Thymus (tissue), 11 donors: ENCODE results near the gene C1orf52. TPM values are rescaled to one million over a fixed set of nuclear protein-coding genes. Genes with fewer than 3 reads are reported as not detected.
A peak's percentile ranks its signal among the peaks of the same experiment; 100 is the strongest.

ENCODE experiments used
- DNase-seq, 9 donors: peaks; one replicate each; pipeline ENCODE4 v3.0.0-alpha.2; 2013; ENCODE audit warnings: low spot score in 9 of 9, low read depth in 6 of 9, missing footprints in 1 of 9
- H3K27ac ChIP-seq, 2 donors: one replicate each; pipeline ENCODE4 v1.5.1; 2013; ENCODE audit warnings: control low read depth in 1 of 2, low read depth in 1 of 2, low read length in 1 of 2, mild to moderate bottlenecking in 1 of 2, moderate library complexity in 1 of 2
- H3K27me3 ChIP-seq, 2 donors: one replicate each; pipeline ENCODE4 v1.5.1; 2013; ENCODE audit warnings: low read length in 1 of 2; ENCODE audit not compliant: control insufficient read depth in 2 of 2, insufficient read depth in 1 of 2
- H3K36me3 ChIP-seq, 2 donors: one replicate each; pipeline ENCODE4 v1.5.1; 2013; ENCODE audit warnings: low read length in 1 of 2, mild to moderate bottlenecking in 1 of 2, moderate library complexity in 1 of 2; ENCODE audit not compliant: control insufficient read depth in 2 of 2, insufficient read depth in 2 of 2
- H3K4me1 ChIP-seq, 2 donors: one replicate each; pipeline ENCODE4 v1.5.1; 2013; ENCODE audit warnings: low read length in 2 of 2; ENCODE audit not compliant: control insufficient read depth in 2 of 2, insufficient read depth in 2 of 2
- H3K4me3 ChIP-seq, 2 donors: one replicate each; pipeline ENCODE4 v1.5.1; 2013; ENCODE audit warnings: low read length in 2 of 2, control low read depth in 1 of 2, mild to moderate bottlenecking in 1 of 2
- H3K9me3 ChIP-seq, 2 donors: one replicate each; pipeline ENCODE4 v1.5.1; 2013; ENCODE audit warnings: low read length in 1 of 2, mild to moderate bottlenecking in 1 of 2; ENCODE audit not compliant: control insufficient read depth in 2 of 2, insufficient read depth in 1 of 2
- WGBS: extraction: QIAGEN DNeasy Blood & Tissue Kit; methylation state at CpG from one replicate; pipeline ENCODE4 v1.1.7; 2013; 5-methylcytosine and 5-hydroxymethylcytosine counted together
- polyA plus RNA-seq: library from polyadenylated mRNA; stranded (reverse); fragments of 200-250 nt; gene quantifications from one replicate; pipeline ENCODE4 v1.2.3, GENCODE V29; 2013
- total RNA-seq: library from RNA; stranded (reverse); fragments of 120-200 nt; gene quantifications from one replicate; pipeline ENCODE4 v1.2.4, GENCODE V29; 2013
- donor health status: healthy.

C1orf52 gene
- total and polyA plus RNA-seq, 2 donors: 22.5 to 54.8 TPM

DNA sequence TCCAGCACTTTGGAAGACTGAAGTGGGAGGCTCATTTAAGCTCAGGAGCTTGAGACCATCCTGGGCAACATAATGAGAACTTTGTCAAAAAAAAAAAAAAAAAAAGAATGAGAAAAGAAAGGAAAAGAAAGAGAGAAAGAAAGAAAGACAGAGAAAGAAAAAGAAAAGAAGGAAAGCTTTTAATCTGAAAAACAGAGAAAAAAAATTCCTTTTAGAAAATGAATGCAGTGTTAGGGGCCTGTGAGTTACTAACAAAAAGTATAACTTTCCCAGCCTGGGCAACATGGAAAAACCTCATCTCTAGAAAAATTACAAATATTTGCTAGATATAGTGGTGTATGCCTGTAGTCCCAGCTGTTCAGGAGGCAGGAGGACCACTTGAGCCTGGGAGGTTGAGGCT, 42.8 kb downstream of the C1orf52 start:
- no peak for DNase-seq
- Histone ChIP-seq H3K27ac (no peak overlapping the region), H3K27me3 (no peaks in the 10 kb centered on the region), H3K9me3 (no peaks in the 10 kb centered on the region), H3K4me1 (no peaks in the 10 kb centered on the region), H3K36me3 (no peaks in the 10 kb centered on the region), H3K4me3 (no peak overlapping the region)

DNA sequence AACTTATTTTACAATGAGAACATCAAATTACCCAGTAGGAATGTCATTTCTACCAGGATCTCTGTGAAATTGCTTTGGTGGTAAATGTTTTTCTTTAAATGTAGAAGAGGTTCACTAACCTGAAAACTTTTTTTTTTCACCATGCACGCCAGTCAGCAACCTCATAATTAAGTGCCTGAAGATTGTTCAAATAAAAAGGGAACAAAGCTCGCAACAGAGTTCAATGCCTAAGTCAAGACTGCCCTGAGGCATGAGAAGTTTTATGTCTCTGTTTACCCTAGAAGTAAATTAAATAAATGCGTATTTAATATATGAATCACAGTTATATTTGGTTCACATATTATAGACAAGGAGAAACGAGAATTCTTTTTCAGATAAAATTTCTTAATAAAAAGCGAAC, 44.8 kb downstream of the C1orf52 start:
- Histone ChIP-seq H3K4me1 (no peaks in the 10 kb centered on the region), H3K27me3 (no peaks in the 10 kb centered on the region), H3K4me3 (no peak overlapping the region), H3K27ac (no peak overlapping the region), H3K9me3 (no peaks in the 10 kb centered on the region), H3K36me3 (no peaks in the 10 kb centered on the region)
- WGBS: 94% methylated on average over 5 of the region's 5 CpGs
- DNase-seq: no peak

DNA sequence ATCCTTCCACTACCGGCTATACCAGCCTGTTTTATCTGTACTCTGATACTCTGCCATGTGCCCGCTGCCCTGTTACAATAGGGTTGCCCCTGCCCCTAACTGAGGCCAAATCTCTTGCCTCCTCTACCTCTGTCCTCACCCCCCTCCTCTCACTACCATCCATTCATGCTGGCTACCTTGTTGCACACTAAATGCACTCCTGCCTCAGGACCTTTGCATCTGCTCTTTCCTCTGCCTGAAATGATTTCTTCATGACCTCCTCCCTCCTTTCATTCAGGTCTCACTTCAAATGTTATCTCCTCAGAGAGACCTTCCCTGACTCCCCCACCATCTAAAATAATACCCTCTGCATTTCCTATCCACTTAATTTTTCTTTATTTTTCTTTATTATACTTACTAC, 51.0 kb downstream of the C1orf52 start:
- Histone ChIP-seq H3K27ac (no peak overlapping the region), H3K4me1 (no peaks in the 10 kb centered on the region), H3K36me3 (no peaks in the 10 kb centered on the region), H3K4me3 (no peak overlapping the region), H3K9me3 (no peaks in the 10 kb centered on the region), H3K27me3 (peaks cover 0 to 17% of the 10 kb centered on the region in 2 donors)
- no peak for DNase-seq
- 96% methylated on average over 2 of the region's 2 CpGs for WGBS

DNA sequence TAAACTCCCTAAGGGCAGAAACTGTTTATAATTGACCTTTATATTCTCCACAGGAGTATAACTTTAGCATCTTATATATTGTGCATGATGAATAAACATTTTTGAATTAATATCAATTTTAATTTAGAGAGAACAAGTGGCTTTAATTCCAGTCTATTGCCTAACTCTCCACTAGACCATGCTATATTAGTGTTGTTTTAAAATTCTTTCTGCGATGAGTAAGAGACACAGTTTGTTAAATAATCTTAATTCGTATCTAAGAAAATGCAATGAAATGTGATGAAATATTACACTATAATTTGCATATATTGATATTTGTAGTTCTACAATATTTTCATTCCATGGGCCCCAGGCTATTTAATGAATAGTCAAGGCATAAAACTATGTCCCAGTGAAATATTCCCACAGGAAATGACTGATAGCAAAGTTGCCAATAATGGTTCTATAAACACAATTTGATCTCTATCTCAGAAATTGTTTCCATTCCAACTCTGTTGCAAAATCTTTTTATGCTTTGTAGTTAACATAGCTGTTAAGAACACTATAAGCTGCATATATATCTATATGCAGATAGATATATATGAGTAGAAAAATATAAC, 55.8 kb downstream of the C1orf52 start:
- H3K27me3 ChIP-seq: peaks cover 17 to 65% of the 10 kb centered on the region in 2 donors
- no peaks in the 10 kb centered on the region for H3K9me3 ChIP-seq
- no peak overlapping the region for H3K27ac ChIP-seq
- DNase-seq: no peak
- H3K4me1 ChIP-seq: peaks cover 0 to 10% of the 10 kb centered on the region in 2 donors
- no peak overlapping the region for H3K4me3 ChIP-seq
- H3K36me3 ChIP-seq: no peaks in the 10 kb centered on the region
- WGBS: 93% methylated on average over 2 of the region's 2 CpGs

DNA sequence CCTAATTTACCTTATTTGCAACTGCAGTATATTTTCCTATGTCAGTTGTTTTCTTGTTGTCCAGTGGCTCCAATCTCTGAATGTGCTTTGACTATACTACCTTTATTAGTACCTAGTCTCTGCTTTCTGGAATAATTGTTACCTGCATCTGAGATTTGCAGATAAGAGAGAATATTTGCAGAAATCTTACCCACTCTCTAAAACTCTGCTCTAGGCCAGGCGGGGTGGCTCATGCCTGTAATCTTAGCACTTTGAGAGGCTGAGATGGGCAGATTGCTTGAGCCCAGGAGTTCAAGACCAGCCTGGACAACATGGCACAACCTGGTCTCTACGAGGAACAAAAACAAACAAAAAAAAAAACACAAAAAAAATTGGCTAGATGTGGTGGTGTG, 56.6 kb downstream of the C1orf52 start:
- 97% methylated on average over 2 of the region's 2 CpGs for WGBS
- Histone ChIP-seq H3K9me3 (no peaks in the 10 kb centered on the region), H3K27ac (no peak overlapping the region), H3K4me3 (no peak overlapping the region), H3K4me1 (peaks cover 0 to 10% of the 10 kb centered on the region in 2 donors), H3K36me3 (no peaks in the 10 kb centered on the region), H3K27me3 (peaks cover 17 to 64% of the 10 kb centered on the region in 2 donors)
- DNase-seq: no peak

DNA sequence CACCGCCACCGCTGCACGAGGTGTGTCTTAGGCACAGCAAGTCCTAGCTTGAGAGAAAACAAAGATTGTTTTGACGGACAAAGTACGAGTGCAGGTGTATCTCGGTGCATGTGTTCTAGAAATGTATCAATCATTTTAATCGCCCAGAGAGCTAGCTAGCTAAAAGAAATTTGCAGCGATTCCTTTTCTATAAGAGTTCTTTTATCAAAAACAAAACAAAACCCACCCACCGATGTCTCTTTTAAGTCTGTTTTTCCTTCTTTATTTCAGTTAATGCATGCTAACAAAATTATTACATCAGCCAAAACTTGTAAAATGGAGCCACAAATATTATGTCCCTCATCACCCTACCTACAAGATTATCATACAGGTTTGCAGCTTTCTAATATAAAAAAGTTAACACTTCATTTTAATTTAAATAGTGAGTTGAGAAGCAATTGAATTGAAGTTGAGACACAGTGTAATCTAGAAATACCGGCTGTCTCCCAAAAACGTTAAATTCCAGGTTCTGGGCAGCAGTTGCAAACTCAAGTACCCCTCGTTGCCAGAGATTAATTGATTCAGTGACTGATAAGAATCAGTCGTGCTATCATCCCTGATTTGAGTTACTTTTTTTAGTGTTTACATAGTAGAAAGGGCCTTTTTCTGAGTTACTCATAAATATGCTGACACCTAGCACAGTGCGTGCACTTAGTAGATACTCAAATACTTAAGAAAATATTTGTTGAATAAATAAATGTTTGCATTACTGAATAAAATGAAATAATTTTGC, 57.2 kb downstream of the C1orf52 start:
- H3K27ac ChIP-seq: peak overlapping the region in 1 of 2 donors; percentile 84
- no peaks in the 10 kb centered on the region for H3K36me3 ChIP-seq
- 23% methylated on average over 14 of the region's 14 CpGs for WGBS

DNA sequence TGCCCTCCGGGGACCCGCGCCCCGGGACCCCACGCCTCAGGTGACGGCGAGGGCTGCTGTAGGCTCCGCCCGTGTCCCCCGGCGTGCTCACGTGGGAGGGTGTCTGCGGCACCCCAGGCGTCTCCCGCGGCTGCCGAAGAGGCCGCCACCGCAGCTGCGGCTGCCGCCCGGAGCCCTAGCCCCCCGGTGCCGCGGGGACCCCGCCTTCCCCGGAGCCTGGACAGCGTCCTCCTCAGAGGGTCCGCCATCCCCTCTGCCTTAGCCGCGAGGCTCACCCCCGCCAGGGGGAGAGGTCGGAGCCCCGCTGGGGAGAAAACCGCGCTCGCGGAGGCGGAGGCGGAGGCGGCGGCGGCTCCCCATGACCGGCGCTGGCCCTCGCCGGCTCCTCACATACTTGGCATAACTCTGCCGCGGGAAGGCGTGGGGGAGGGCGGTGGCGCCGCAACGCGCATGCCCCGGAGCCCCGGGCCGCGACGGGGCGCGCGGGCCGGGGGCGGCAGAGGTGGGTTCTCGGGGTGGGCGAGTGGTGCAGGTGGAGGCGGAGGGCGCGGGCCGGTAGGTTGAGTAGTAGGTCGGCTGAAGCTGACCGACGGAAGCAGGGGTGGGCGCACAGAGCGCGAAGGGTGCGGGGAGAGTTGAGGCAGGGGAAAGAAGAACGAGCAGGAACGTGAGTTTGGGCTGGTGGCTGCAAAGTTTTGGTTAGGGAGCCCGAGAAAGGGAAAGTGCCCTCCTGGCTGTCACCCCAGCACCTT, 57.9 kb downstream of the C1orf52 start:
- peak in 4 of 9 donors; percentile 29 to 59 (median 36) for DNase-seq
- peaks cover 17 to 67% of the 10 kb centered on the region in 2 donors for H3K27me3 ChIP-seq

More for the DNA sequence above, 57.2 kb downstream of the C1orf52 start:
- H3K9me3 ChIP-seq: no peaks in the 10 kb centered on the region
- peaks cover 17 to 67% of the 10 kb centered on the region in 2 donors for H3K27me3 ChIP-seq
- DNase-seq: peak in 1 of 9 donors; percentile 19
- peaks cover 0 to 10% of the 10 kb centered on the region in 2 donors for H3K4me1 ChIP-seq
- H3K4me3 ChIP-seq: peak overlapping the region; percentile 38 to 58

DNA sequence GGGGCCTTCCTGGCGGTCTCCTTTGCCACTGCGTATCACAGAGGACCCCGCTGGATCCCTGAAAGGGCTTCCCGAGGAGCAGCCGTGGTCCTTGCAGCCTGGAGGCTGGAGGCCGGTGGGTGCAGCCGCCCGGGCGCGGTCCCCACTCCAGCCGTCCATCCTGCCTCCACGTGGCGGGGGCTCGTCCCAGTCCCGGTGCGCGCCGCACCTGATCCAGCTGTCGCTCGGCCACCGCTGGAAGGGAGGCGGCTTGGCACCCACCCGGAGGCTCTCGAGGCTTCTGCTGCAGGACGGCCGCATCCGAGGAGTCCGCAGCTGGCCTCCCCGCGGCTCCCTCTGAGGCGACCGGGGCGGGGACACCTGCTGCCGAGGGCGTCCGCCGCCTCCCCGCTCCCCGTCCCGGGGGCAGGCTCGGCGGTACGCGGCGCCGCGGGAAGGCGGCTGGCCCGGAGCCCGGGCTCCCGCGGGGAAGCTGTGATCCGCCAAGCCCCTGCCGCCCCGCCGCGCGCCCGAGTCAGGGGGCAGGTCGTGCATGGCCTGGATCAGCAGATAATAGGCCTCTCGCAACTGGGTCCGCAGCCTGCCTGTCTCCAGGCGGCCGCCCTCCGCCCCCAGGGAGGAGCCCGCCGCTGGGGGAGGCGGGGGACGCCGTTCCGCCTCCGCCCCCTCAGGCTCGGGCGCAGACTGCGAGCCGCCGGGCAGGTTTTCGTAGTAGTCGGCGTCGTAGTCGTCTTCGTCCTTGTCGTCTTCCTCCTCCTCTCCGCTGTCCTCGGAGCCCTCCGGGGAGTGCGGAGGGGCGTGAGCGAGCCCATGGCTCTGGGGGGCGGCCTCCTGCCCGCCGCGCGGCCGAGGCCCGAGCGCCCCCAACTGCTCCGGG, 58.8 kb downstream of the C1orf52 start, which contains the start of gene SYDE2:
SYDE2 (minus strand) TSS at position 554 of the 877 bp plus-strand sequence; CDS start at position 534, 20 bp downstream.
- H3K27me3 ChIP-seq: peaks cover 17 to 69% of the 10 kb centered on the region in 2 donors
- DNase-seq: peak in 6 of 9 donors; percentile 36 to 70 (median 46)
- under 1% methylated on average over 99 of the region's 99 CpGs for WGBS

More for the DNA sequence above, 57.9 kb downstream of the C1orf52 start:
- peaks cover 0 to 10% of the 10 kb centered on the region in 2 donors for H3K4me1 ChIP-seq
- peak overlapping the region; percentile 38 to 58 for H3K4me3 ChIP-seq
- under 1% methylated on average over 81 of the region's 81 CpGs for WGBS
- no peaks in the 10 kb centered on the region for H3K36me3 ChIP-seq
- H3K27ac ChIP-seq: peak overlapping the region in 1 of 2 donors; percentile 84
- no peaks in the 10 kb centered on the region for H3K9me3 ChIP-seq

More for the DNA sequence above, 58.8 kb downstream of the C1orf52 start, which contains the start of gene SYDE2:
- Histone ChIP-seq H3K4me1 (peaks cover 0 to 10% of the 10 kb centered on the region in 2 donors), H3K4me3 (peak within 1 kb of the TSS; percentile 38 to 58), H3K9me3 (no peaks in the 10 kb centered on the region), H3K27ac (peak within 1 kb of the TSS in 1 of 2 donors; percentile 84), H3K36me3 (no peaks in the 10 kb centered on the region)
